ENCODE measurements around the gene MYO1C. TPM values are rescaled to one million over a fixed set of nuclear protein-coding genes. Genes with fewer than 3 reads are reported as not detected.

MYO1C gene
- total and polyA plus RNA-seq, 2 of the 8 experiments (the other 6 are each of a cell fraction or from before 2014, with no cell fraction given): 40.1 to 78.6 TPM

DNA sequence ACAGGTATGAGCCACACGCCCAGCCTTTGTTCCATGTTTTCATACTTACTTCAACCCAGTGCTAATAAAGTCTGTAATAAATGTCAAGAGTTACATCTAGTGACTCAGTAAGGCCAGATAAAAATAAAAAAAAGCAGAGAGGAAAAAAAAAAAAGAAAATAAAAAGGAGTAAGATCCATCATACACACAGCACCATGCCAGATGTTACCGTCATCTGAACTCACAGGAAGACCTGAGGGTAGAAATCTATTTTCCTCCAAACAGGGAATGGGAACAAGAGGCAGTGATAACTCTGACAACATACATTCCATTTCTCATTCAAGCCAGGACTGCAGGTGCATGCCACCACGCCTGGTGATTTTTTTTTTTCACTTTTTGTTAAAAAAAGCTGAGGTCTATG lies 57.2 kb downstream of the MYO1C start:
- no peak for DNase-seq (ENCODE audit: low read depth in 1 of 2, low spot score in 2 of 2)
- H2BK20ac ChIP-seq (ENCODE audit: low read length): no peak overlapping the region
- H3K4me2 ChIP-seq (ENCODE audit: insufficient read depth in 1 of 2, low read depth in 2 of 2, low read length in 2 of 2): no peak overlapping the region
- H3K23me2 ChIP-seq (ENCODE audit: low read depth, low read length): no peaks in the 10 kb centered on the region
- no peak overlapping the region for H2AFZ ChIP-seq (ENCODE audit: low read length)
- H3K23ac ChIP-seq (ENCODE audit: insufficient read length): no peak overlapping the region
- FAIRE-seq: no peak
- H3K27me3 ChIP-seq (replicated peaks in 1 of 4; ENCODE audit: control insufficient read depth in 3 of 4, extremely low read depth in 1 of 4, insufficient read depth in 3 of 4, low read length in 3 of 4): no peaks in the 10 kb centered on the region
- no peak overlapping the region for H4K91ac ChIP-seq (replicated peaks; ENCODE audit: insufficient read length, low read length)
- peaks cover 13% of the 10 kb centered on the region for H3K79me1 ChIP-seq (ENCODE audit: low read depth, low read length)
- H4K8ac ChIP-seq (ENCODE audit: extremely low read depth, insufficient read depth, low read length): no peak overlapping the region
- H3K27ac ChIP-seq (ENCODE audit: low read depth, low read length): no peak overlapping the region
- no peak overlapping the region for H4K5ac ChIP-seq (ENCODE audit: insufficient read length, low read depth, low read length)
- H2BK15ac ChIP-seq (ENCODE audit: low read length): no peak overlapping the region
- H3K79me2 ChIP-seq (ENCODE audit: control insufficient read depth in 1 of 2, insufficient read depth in 2 of 2, low read length in 2 of 2): peaks cover 6 to 72% of the 10 kb centered on the region in 2 experiments; a peak in 3 of 4 replicates
- H3K9me3 ChIP-seq (ENCODE audit: insufficient read depth in 2 of 2, low read depth in 1 of 2, low read length in 1 of 2): no peaks in the 10 kb centered on the region
- H3K56ac ChIP-seq (replicated peaks; ENCODE audit: insufficient read length, low read depth, low read length): no peak overlapping the region
- no peak overlapping the region for H2BK12ac ChIP-seq (ENCODE audit: low read depth, low read length)
- H2BK120ac ChIP-seq (replicated peaks; ENCODE audit: low read depth, low read length): no peak overlapping the region
- H3K36me3 ChIP-seq (ENCODE audit: control insufficient read depth in 2 of 4, insufficient read depth in 4 of 4, low read length in 3 of 4): peaks cover 4 to 42% (median 21%) of the 10 kb centered on the region in 4 experiments; a peak in 6 of 8 replicates
- no peak overlapping the region for H3K4me3 ChIP-seq (ENCODE audit: extremely low read depth in 1 of 4, insufficient read depth in 2 of 4, low read depth in 3 of 4, low read length in 4 of 4)
- no peak overlapping the region for H2AK5ac ChIP-seq (ENCODE audit: low read depth, low read length)
- WGBS, 2 experiments (ENCODE audit: extremely low coverage in 1 of 2, insufficient coverage in 1 of 2, insufficient read length in 1 of 2, insufficient replicate concordance in 2 of 2, low coverage in 1 of 2, low lambda C conversion rate in 2 of 2, missing lambda C conversion rate in 1 of 2): 100% methylated on average over 3 of the region's 3 CpGs; no CpG with 5 or more reads in 1 of the 2 experiments
- no peak overlapping the region for H3K18ac ChIP-seq (ENCODE audit: extremely low read depth, low read length)
- no peaks in the 10 kb centered on the region for H3K4me1 ChIP-seq (replicated peaks in 1 of 4; ENCODE audit: control insufficient read depth in 3 of 4, insufficient read depth in 4 of 4, low read length in 3 of 4)
- ChIA-PET POLR2A (ENCODE audit: partially characterized antibody) (interaction anchor here (0.6 to 1.3 kb wide), 3 partner anchors 38 to 280 kb away, joined by 3 to 4 read pairs (median 3); no protein-coding TSS in a partner anchor), CTCF (ENCODE audit: partially characterized antibody) (no interaction called here)
- no peak overlapping the region for H3K14ac ChIP-seq (ENCODE audit: insufficient read length)
- H3K9ac ChIP-seq (replicated peaks in 1 of 4; ENCODE audit: extremely low read depth in 1 of 4, low read depth in 3 of 4, low read length in 3 of 4): no peak overlapping the region
- no peak overlapping the region for H2BK5ac ChIP-seq (ENCODE audit: low read depth, low read length)
- peaks cover 7 to 11% of the 10 kb centered on the region in 2 experiments for H4K20me1 ChIP-seq (replicated peaks in 1 of 2; ENCODE audit: control insufficient read depth in 1 of 2, insufficient read depth in 2 of 2, low read length in 2 of 2)
- no peak overlapping the region for H3K4ac ChIP-seq (replicated peaks; ENCODE audit: insufficient read length, low read depth, low read length)
- TF ChIP-seq RFX5 (IDR thresholded peaks at IDR 0.05; ENCODE audit: borderline replicate concordance, low read depth, low read length): no peak
- TF ChIP-seq NANOG (IDR thresholded peaks at IDR 0.05; ENCODE audit: insufficient read depth, low read depth, low read length, poor library complexity, severe bottlenecking): no peak
- no peak for TF ChIP-seq TAF1 (IDR thresholded peaks at IDR 0.05; ENCODE audit: low read depth, low read length)
- TF ChIP-seq RAD21 (IDR thresholded peaks at IDR 0.05 in 1 of 2, conservative IDR thresholded peaks at IDR 0.05 in 1 of 2; ENCODE audit: low read depth in 2 of 2, low read length in 2 of 2): no peak
- no peak for TF ChIP-seq TAF7 (optimal IDR thresholded peaks at IDR 0.05; ENCODE audit: borderline replicate concordance, low read depth, low read length)
- TF ChIP-seq TCF12 (IDR thresholded peaks at IDR 0.05; ENCODE audit: low read depth, low read length): no peak
- TF ChIP-seq TEAD4 (IDR thresholded peaks at IDR 0.05; ENCODE audit: low read depth, low read length): no peak
- TF ChIP-seq SP1 (IDR thresholded peaks at IDR 0.05; ENCODE audit: low read depth, low read length): no peak
- TF ChIP-seq EP300 (IDR thresholded peaks at IDR 0.05; ENCODE audit: borderline replicate concordance in 1 of 2, low read depth in 2 of 2, low read length in 2 of 2): no peak
- TF ChIP-seq GTF2F1 (IDR thresholded peaks at IDR 0.05; ENCODE audit: borderline replicate concordance, low read depth, low read length): no peak
- TF ChIP-seq GABPA (IDR thresholded peaks at IDR 0.05; ENCODE audit: borderline replicate concordance, insufficient read depth, low read length): no peak
